CD14-positive monocyte (primary cell): ENCODE data around the gene EFCAB5. TPM values are rescaled to one million over a fixed set of nuclear protein-coding genes. Genes with fewer than 3 reads are reported as not detected.

Experiments used
- DNase-seq, 3 donors: peaks; one replicate each; pipeline ENCODE4 v3.0.0-alpha.2; 2011 to 2022
- H2AFZ ChIP-seq: 2 replicates; pipeline ENCODE4 v1.6.0; 2012; ENCODE audit warnings: mild to moderate bottlenecking, low read depth, low read length, inconsistent platforms; ENCODE audit not compliant: insufficient read depth, poor library complexity, severe bottlenecking
- H3K27ac ChIP-seq, 2 donors: 1 replicate in 1 of 2; 2 replicates in 1 of 2; pipeline ENCODE4 v1.5.1; 2012 to 2013; ENCODE audit warnings: low read length in 2 of 2, control low read depth in 1 of 2, inconsistent platforms in 1 of 2, low read depth in 1 of 2, mild to moderate bottlenecking in 1 of 2
- H3K27me3 ChIP-seq, 2 donors: one replicate each; pipeline versions ENCODE4 v1.6.0 to v1.6.1; 2011 to 2013; ENCODE audit warnings: low read length in 2 of 2; ENCODE audit not compliant: control insufficient read depth in 2 of 2, insufficient read depth in 2 of 2
- H3K36me3 ChIP-seq, 2 donors: replicated peaks in 1 of 2; 1 replicate in 1 of 2; 2 replicates in 1 of 2; pipeline versions ENCODE4 v1.5.1 to v1.6.1; 2012 to 2013; ENCODE audit warnings: low read length in 2 of 2, control low read depth in 1 of 2, inconsistent platforms in 1 of 2, mild to moderate bottlenecking in 1 of 2; ENCODE audit not compliant: insufficient read depth in 2 of 2, control insufficient read depth in 1 of 2
- H3K4me1 ChIP-seq, 2 donors: 1 replicate in 1 of 2; 2 replicates in 1 of 2; pipeline versions ENCODE4 v1.5.1 to v1.6.1; 2012 to 2013; ENCODE audit warnings: low read length in 2 of 2, control low read depth in 1 of 2, inconsistent platforms in 1 of 2, mild to moderate bottlenecking in 1 of 2, moderate library complexity in 1 of 2; ENCODE audit not compliant: insufficient read depth in 2 of 2, control insufficient read depth in 1 of 2
- H3K4me2 ChIP-seq: replicated peaks from 2 replicates; pipeline ENCODE3; 2012; ENCODE audit warnings: low read length, moderate library complexity, mild to moderate bottlenecking; ENCODE audit not compliant: poor library complexity, severe bottlenecking; ENCODE audit errors: extremely low read depth
- H3K4me3 ChIP-seq, 3 experiments: fragments of 200-600 bp in 1 of 3; sonication (generic) in 1 of 3; replicated peaks in 1 of 3; 1 replicate in 2 of 3; 2 replicates in 1 of 3; pipeline ENCODE4 v1.5.1; 2011 to 2013; ENCODE audit warnings: low read length in 3 of 3, mild to moderate bottlenecking in 3 of 3, control low read depth in 2 of 3, low read depth in 2 of 3, inconsistent platforms in 1 of 3, moderate library complexity in 1 of 3
- H3K79me2 ChIP-seq: 2 replicates; pipeline ENCODE4 v1.6.0; 2012; ENCODE audit warnings: mild to moderate bottlenecking, control low read depth, inconsistent platforms, low read length, moderate library complexity; ENCODE audit not compliant: insufficient read depth
- H3K9ac ChIP-seq: 2 replicates; pipeline ENCODE4 v1.6.0; 2017; ENCODE audit warnings: low read length, mild to moderate bottlenecking; ENCODE audit not compliant: insufficient read depth, poor library complexity, severe bottlenecking
- H3K9me3 ChIP-seq, 2 donors: replicated peaks in 1 of 2; 1 replicate in 1 of 2; 2 replicates in 1 of 2; pipeline versions ENCODE4 v1.5.1 to v1.6.1; 2012 to 2013; ENCODE audit warnings: low read length in 2 of 2, control low read depth in 1 of 2; ENCODE audit not compliant: control insufficient read depth in 1 of 2, insufficient read depth in 1 of 2
- H4K20me1 ChIP-seq: 2 replicates; pipeline ENCODE4 v1.6.0; 2012; ENCODE audit warnings: mild to moderate bottlenecking, low read length, control low read depth, moderate library complexity; ENCODE audit not compliant: insufficient read depth
- H3K27ac Mint-ChIP-seq, 7 donors: one replicate each; pipeline ENCODE4 v1.8.0; 2020; ENCODE audit warnings: mild to moderate bottlenecking in 7 of 7, mixed read lengths in 7 of 7, moderate library complexity in 6 of 7, inconsistent platforms in 2 of 7
- H3K27me3 Mint-ChIP-seq, 3 donors: one replicate each; pipeline ENCODE4 v1.8.0; 2021 to 2022; ENCODE audit warnings: low read depth in 3 of 3, mild to moderate bottlenecking in 3 of 3, mixed read lengths in 3 of 3, moderate library complexity in 3 of 3, inconsistent platforms in 1 of 3
- H3K36me3 Mint-ChIP-seq, 2 donors: one replicate each; pipeline ENCODE4 v1.8.0; 2020; ENCODE audit warnings: mixed read lengths in 2 of 2, inconsistent platforms in 1 of 2, mild to moderate bottlenecking in 1 of 2
- H3K4me1 Mint-ChIP-seq: one replicate; pipeline ENCODE4 v1.8.0; 2020; ENCODE audit warnings: mild to moderate bottlenecking, mixed read lengths
- H3K4me3 Mint-ChIP-seq, 2 donors: one replicate each; pipeline ENCODE4 v1.8.0; 2020; ENCODE audit warnings: mild to moderate bottlenecking in 2 of 2, mixed read lengths in 2 of 2, moderate library complexity in 1 of 2
- H3K9me3 Mint-ChIP-seq, 7 donors: one replicate each; pipeline ENCODE4 v1.8.0; 2020 to 2022; ENCODE audit warnings: mixed read lengths in 7 of 7, mild to moderate bottlenecking in 6 of 7, moderate library complexity in 6 of 7, inconsistent platforms in 2 of 7
- WGBS: methylation state at CpG from one replicate; pipeline ENCODE4 v1.1.5; 2013; ENCODE audit warnings: missing lambda C conversion rate; ENCODE audit not compliant: insufficient coverage; 5-methylcytosine and 5-hydroxymethylcytosine counted together
- intact Hi-C, 2 donors: fragments of 100-400 bp; cut with micrococcal nuclease; formaldehyde crosslinking; loops; one replicate each; pipeline versions ENCODE4 v1.15.0 to v1.15.1; 2023
- polyA plus RNA-seq, 3 donors: library from polyadenylated mRNA; depleted of rRNA in 1 of 3; unstranded in 2 of 3; stranded (reverse) in 1 of 3; fragments of 300-500 nt in 2 of 3; fragments of >200 nt in 1 of 3; fragmentation: Illumina TruSeq in 2 of 3; gene quantifications; 1 replicate in 2 of 3; 2 replicates in 1 of 3; pipeline ENCODE4 v1.2.3, GENCODE V29; 2012 to 2021
- TF ChIP-seq, protein P1 (sequence below): fragments of 200-600 bp; IDR thresholded peaks from one replicate; pipeline ENCODE4 v1.8.0; 2022; ENCODE audit warnings: antibody characterized with exemption, mild to moderate bottlenecking

The EFCAB5 gene
- polyA plus RNA-seq, 3 donors: 0.04 TPM; not detected in 2

DNA sequence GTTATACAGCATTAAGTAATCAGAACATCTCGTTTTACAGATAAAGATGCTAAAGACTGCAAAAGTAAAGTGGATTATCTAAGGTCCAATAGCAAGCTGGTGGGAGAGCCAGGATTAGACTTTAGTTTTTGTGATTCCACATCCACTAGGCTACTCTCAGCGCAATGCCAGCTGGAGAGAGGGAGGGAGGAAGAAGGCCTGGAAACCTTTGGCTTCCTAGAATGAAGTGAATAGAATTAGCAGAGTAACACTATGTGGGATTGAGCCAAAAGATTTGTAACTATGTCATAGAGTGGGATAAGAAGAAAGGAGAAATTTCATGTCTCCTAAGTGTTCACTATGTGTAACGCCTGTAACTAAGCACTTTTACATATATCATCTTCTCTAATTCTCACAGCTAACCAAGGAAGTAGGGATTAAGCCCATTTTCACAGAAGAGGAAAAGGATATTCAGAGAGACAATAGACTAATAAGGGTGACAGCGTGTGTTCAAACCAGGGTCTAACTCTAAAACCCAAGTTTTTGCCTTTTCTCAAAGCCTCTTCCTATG lies 149.8 kb downstream of the EFCAB5 start:
- no peaks in the 10 kb centered on the region for H3K79me2 ChIP-seq
- H3K9me3 ChIP-seq: no peaks in the 10 kb centered on the region
- intact Hi-C loops: loop anchor here (5.0 to 10.0 kb wide), 3 partner anchors 284 to 509 kb away; no protein-coding TSS in a partner anchor
- H3K4me2 ChIP-seq: no peak overlapping the region
- no peaks in the 10 kb centered on the region for H3K27me3 ChIP-seq
- no peak overlapping the region for H3K27ac Mint-ChIP-seq
- H3K4me1 Mint-ChIP-seq: peaks cover 15% of the 10 kb centered on the region
- H3K27me3 Mint-ChIP-seq: peaks cover 0 to 6% (median 0%) of the 10 kb centered on the region in 3 donors
- TF ChIP-seq, protein P1, sequence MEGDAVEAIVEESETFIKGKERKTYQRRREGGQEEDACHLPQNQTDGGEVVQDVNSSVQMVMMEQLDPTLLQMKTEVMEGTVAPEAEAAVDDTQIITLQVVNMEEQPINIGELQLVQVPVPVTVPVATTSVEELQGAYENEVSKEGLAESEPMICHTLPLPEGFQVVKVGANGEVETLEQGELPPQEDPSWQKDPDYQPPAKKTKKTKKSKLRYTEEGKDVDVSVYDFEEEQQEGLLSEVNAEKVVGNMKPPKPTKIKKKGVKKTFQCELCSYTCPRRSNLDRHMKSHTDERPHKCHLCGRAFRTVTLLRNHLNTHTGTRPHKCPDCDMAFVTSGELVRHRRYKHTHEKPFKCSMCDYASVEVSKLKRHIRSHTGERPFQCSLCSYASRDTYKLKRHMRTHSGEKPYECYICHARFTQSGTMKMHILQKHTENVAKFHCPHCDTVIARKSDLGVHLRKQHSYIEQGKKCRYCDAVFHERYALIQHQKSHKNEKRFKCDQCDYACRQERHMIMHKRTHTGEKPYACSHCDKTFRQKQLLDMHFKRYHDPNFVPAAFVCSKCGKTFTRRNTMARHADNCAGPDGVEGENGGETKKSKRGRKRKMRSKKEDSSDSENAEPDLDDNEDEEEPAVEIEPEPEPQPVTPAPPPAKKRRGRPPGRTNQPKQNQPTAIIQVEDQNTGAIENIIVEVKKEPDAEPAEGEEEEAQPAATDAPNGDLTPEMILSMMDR: no peak
- H3K4me3 ChIP-seq: no peak overlapping the region
- WGBS: no CpG with 5 or more reads among the region's 4 CpGs
- H2AFZ ChIP-seq: peak overlapping the region; percentile 12
- no peaks in the 10 kb centered on the region for H4K20me1 ChIP-seq
- no peak overlapping the region for H3K27ac ChIP-seq
- no peak overlapping the region for H3K4me3 Mint-ChIP-seq
- H3K9ac ChIP-seq: no peak overlapping the region
- no peaks in the 10 kb centered on the region for H3K36me3 Mint-ChIP-seq
- no peaks in the 10 kb centered on the region for H3K9me3 Mint-ChIP-seq
- peaks cover 0 to 3% of the 10 kb centered on the region in 2 donors for H3K4me1 ChIP-seq
- no peak for DNase-seq
- no peaks in the 10 kb centered on the region for H3K36me3 ChIP-seq

DNA sequence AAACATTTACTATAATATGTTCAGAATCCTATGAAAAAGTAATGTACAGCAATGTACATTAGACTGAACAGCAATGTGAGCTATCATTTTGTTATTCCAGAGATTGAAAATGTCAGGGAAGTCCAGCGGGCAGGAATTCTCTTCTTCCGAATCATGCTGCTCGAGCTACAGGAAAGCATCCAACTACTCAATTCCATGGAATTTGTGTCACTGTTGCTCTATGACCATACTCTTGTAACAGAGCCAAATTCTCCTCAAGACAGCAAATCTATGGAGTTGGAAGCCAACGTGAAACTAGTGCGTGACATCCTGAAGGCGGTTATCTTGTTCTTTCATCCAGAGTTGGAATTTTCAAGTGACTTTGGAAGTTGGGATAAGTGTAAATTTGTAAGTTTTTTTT lies 150.3 kb downstream of the EFCAB5 start:
- 82% methylated on average over 2 of the region's 6 CpGs for WGBS
- TF ChIP-seq, protein P1: no peak
- no peak overlapping the region for H3K4me2 ChIP-seq

More for the DNA sequence above, 150.3 kb downstream of the EFCAB5 start:
- Mint-ChIP-seq H3K27ac (no peak overlapping the region), H3K36me3 (no peaks in the 10 kb centered on the region), H3K4me1 (peaks cover 13% of the 10 kb centered on the region), H3K4me3 (no peak overlapping the region), H3K27me3 (peaks cover 0 to 6% (median 0%) of the 10 kb centered on the region in 3 donors), H3K9me3 (no peaks in the 10 kb centered on the region)
- Histone ChIP-seq H3K79me2 (no peaks in the 10 kb centered on the region), H3K9ac (no peak overlapping the region), H3K27ac (no peak overlapping the region), H3K36me3 (no peaks in the 10 kb centered on the region), H3K4me1 (peaks cover 0 to 3% of the 10 kb centered on the region in 2 donors), H3K4me3 (no peak overlapping the region), H3K9me3 (no peaks in the 10 kb centered on the region), H3K27me3 (no peaks in the 10 kb centered on the region), H4K20me1 (no peaks in the 10 kb centered on the region), H2AFZ (peak overlapping the region; percentile 12)
- intact Hi-C loops: loop anchor here (2.0 to 10.0 kb wide), 4 partner anchors 63 to 509 kb away; no protein-coding TSS in a partner anchor
- no peak for DNase-seq
